GM12878 (cell line): Measurements from ENCODE around the gene AQP11.

Source experiments
- BMI1 ChIP-seq: fragments of 450-650 bp; IDR thresholded peaks from 2 replicates; pipeline ENCODE4 v1.6.1; 2016; ENCODE audit warnings: mild to moderate bottlenecking, moderate library complexity, borderline replicate concordance
- NFIC ChIP-seq: IDR thresholded peaks from 2 replicates; pipeline ENCODE4 v1.6.1; 2012; ENCODE audit warnings: low read depth, mild to moderate bottlenecking, inconsistent platforms, low read length, moderate library complexity
- POLR2A ChIP-seq: IDR thresholded peaks from 2 replicates; pipeline ENCODE4 v1.6.1; 2011; ENCODE audit warnings: low read depth, mild to moderate bottlenecking, low read length
- POLR2AphosphoS5 ChIP-seq: IDR thresholded peaks from 2 replicates; pipeline ENCODE4 v1.6.1; 2011; ENCODE audit warnings: mild to moderate bottlenecking, low read length, inconsistent platforms
- ZZZ3 ChIP-seq: IDR thresholded peaks from 2 replicates; pipeline ENCODE4 v1.6.1; 2011; ENCODE audit warnings: low read depth; ENCODE audit not compliant: control insufficient read depth, insufficient read length
- TF ChIP-seq, protein P1 (sequence below), 3 experiments: IDR thresholded peaks in 2 of 3; conservative IDR thresholded peaks in 1 of 3; 2 replicates each; pipeline ENCODE4 v1.5.1; 2011; ENCODE audit warnings: low read depth in 3 of 3, low read length in 3 of 3, mild to moderate bottlenecking in 3 of 3, control low read depth in 2 of 3, moderate library complexity in 2 of 3, inconsistent platforms in 1 of 3, mixed read lengths in 1 of 3; ENCODE audit not compliant: control insufficient read depth in 2 of 3, insufficient read depth in 1 of 3; ENCODE audit errors: extremely low read depth in 1 of 3
- TF ChIP-seq, protein P2 (sequence below): IDR thresholded peaks from 2 replicates; pipeline ENCODE4 v1.6.1; 2012; ENCODE audit warnings: low read depth, low read length, improper control_type of control experiment

GRCh38 chr11:77658213-77659013 is 68.7 kb downstream of the AQP11 start:
- TF ChIP-seq NFIC = no peak
- TF ChIP-seq, protein P1, sequence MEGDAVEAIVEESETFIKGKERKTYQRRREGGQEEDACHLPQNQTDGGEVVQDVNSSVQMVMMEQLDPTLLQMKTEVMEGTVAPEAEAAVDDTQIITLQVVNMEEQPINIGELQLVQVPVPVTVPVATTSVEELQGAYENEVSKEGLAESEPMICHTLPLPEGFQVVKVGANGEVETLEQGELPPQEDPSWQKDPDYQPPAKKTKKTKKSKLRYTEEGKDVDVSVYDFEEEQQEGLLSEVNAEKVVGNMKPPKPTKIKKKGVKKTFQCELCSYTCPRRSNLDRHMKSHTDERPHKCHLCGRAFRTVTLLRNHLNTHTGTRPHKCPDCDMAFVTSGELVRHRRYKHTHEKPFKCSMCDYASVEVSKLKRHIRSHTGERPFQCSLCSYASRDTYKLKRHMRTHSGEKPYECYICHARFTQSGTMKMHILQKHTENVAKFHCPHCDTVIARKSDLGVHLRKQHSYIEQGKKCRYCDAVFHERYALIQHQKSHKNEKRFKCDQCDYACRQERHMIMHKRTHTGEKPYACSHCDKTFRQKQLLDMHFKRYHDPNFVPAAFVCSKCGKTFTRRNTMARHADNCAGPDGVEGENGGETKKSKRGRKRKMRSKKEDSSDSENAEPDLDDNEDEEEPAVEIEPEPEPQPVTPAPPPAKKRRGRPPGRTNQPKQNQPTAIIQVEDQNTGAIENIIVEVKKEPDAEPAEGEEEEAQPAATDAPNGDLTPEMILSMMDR (IDR thresholded peaks at IDR 0.05 in 2 of 3, conservative IDR thresholded peaks at IDR 0.05 in 1 of 3; ENCODE audit: control insufficient read depth in 2 of 3, extremely low read depth in 1 of 3, insufficient read depth in 1 of 3, low read depth in 3 of 3, low read length in 3 of 3) = no peak
- TF ChIP-seq, protein P2, sequence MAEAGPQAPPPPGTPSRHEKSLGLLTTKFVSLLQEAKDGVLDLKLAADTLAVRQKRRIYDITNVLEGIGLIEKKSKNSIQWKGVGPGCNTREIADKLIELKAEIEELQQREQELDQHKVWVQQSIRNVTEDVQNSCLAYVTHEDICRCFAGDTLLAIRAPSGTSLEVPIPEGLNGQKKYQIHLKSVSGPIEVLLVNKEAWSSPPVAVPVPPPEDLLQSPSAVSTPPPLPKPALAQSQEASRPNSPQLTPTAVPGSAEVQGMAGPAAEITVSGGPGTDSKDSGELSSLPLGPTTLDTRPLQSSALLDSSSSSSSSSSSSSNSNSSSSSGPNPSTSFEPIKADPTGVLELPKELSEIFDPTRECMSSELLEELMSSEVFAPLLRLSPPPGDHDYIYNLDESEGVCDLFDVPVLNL = no peak
- TF ChIP-seq BMI1 = no peak
- no peak for TF ChIP-seq POLR2A
- TF ChIP-seq POLR2AphosphoS5 = no peak
- TF ChIP-seq ZZZ3 = no peak
